ENCODE data around the gene WDR1.

WDR1 gene

GRCh38 chr4:10081218-10081606, 35.4 kb downstream of the WDR1 start:
- no peak for TF ChIP-seq CTCF (IDR thresholded peaks at IDR 0.05)
- no peaks in the 10 kb centered on the region for H3K4me1 ChIP-seq
- H3K36me3 ChIP-seq (ENCODE audit: control insufficient read depth, insufficient read depth, low read length) = no peaks in the 10 kb centered on the region
- no peak overlapping the region for H3K4me3 ChIP-seq (ENCODE audit: low read depth, low read length)
- H2AFZ ChIP-seq = no peak overlapping the region
- H3K4me2 ChIP-seq (ENCODE audit: low read length) = no peak overlapping the region
- H3K9me3 ChIP-seq (ENCODE audit: control insufficient read depth, low read length) = no peaks in the 10 kb centered on the region
- no peaks in the 10 kb centered on the region for H3K79me2 ChIP-seq
- no peak overlapping the region for H3K9ac ChIP-seq
- H3K27me3 ChIP-seq (ENCODE audit: control insufficient read depth, insufficient read depth, low read length) = no peaks in the 10 kb centered on the region
- H3K27ac ChIP-seq = no peak overlapping the region

DNA sequence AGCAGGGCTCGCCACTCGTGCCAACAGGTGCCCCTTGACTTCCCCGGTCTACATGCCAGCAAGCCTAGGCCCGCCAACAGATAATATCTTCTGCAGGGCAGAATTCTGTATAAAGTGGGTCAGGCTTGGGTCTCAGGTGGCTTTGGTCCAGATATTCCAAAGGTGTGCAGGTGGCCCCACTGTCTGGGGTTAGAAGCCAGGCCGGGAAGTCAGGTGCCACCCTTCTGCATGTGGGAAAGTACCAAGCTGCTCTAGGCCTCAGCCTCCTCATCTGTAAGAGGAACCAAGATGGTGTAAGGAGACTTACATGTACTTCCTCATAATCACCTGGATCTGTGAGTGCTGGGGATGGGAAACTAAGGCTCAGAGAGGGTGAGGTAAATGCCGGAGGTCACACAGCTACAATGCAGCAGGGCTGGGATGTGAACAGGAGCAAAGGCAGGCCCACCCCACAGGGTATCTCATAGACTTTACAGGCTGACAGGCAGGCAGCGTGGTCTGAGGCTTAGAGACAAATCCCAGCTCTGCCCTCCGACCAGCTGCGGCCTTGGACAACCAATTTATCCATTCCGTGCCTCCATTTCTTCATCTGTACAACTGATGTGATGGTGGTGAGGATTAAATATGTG, 35.9 kb downstream of the WDR1 start:
- Histone ChIP-seq H3K4me3 (ENCODE audit: low read depth, low read length) (no peak overlapping the region), H3K4me2 (ENCODE audit: low read length) (no peak overlapping the region), H3K79me2 (no peaks in the 10 kb centered on the region), H3K36me3 (ENCODE audit: control insufficient read depth, insufficient read depth, low read length) (no peaks in the 10 kb centered on the region), H3K27me3 (ENCODE audit: control insufficient read depth, insufficient read depth, low read length) (no peaks in the 10 kb centered on the region), H3K4me1 (no peaks in the 10 kb centered on the region), H3K27ac (no peak overlapping the region), H3K9ac (no peak overlapping the region), H3K9me3 (ENCODE audit: control insufficient read depth, low read length) (no peaks in the 10 kb centered on the region), H2AFZ (no peak overlapping the region)
- no peak for TF ChIP-seq CTCF (IDR thresholded peaks at IDR 0.05)

GRCh38 chr4:10079912-10080588, 36.5 kb downstream of the WDR1 start:
- no peak overlapping the region for H3K4me3 ChIP-seq (ENCODE audit: low read depth, low read length)
- H3K27ac ChIP-seq = no peak overlapping the region
- H3K4me1 ChIP-seq = no peaks in the 10 kb centered on the region
- TF ChIP-seq CTCF (IDR thresholded peaks at IDR 0.05) = no peak
- no peaks in the 10 kb centered on the region for H3K79me2 ChIP-seq
- no peak overlapping the region for H3K9ac ChIP-seq
- no peak overlapping the region for H2AFZ ChIP-seq
- H3K4me2 ChIP-seq (ENCODE audit: low read length) = no peak overlapping the region
- H3K36me3 ChIP-seq (ENCODE audit: control insufficient read depth, insufficient read depth, low read length) = no peaks in the 10 kb centered on the region
- H3K9me3 ChIP-seq (ENCODE audit: control insufficient read depth, low read length) = no peaks in the 10 kb centered on the region
- H3K27me3 ChIP-seq (ENCODE audit: control insufficient read depth, insufficient read depth, low read length) = no peaks in the 10 kb centered on the region

- no peak overlapping the region for H3K4me2 ChIP-seq (ENCODE audit: low read length)
- H3K4me3 ChIP-seq (ENCODE audit: low read depth, low read length) = no peak overlapping the region
- H3K4me1 ChIP-seq = no peaks in the 10 kb centered on the region
- TF ChIP-seq CTCF (IDR thresholded peaks at IDR 0.05) = no peak
- H3K36me3 ChIP-seq (ENCODE audit: control insufficient read depth, insufficient read depth, low read length) = no peaks in the 10 kb centered on the region
- H3K9ac ChIP-seq = no peak overlapping the region
- H3K9me3 ChIP-seq (ENCODE audit: control insufficient read depth, low read length) = no peaks in the 10 kb centered on the region
- no peaks in the 10 kb centered on the region for H3K79me2 ChIP-seq
- H2AFZ ChIP-seq = no peak overlapping the region
- no peaks in the 10 kb centered on the region for H3K27me3 ChIP-seq (ENCODE audit: control insufficient read depth, insufficient read depth, low read length)
- H3K27ac ChIP-seq = no peak overlapping the region
Measured at GRCh38 chr4:10079256-10079655, 37.3 kb downstream of the WDR1 start.
